ENCODE data around the gene PRPH2.

- TF ChIP-seq POLR2A (IDR thresholded peaks at IDR 0.05; ENCODE audit: low read depth, low read length) (no peak), CTCF (IDR thresholded peaks at IDR 0.05; ENCODE audit: extremely low read depth in 1 of 2, insufficient read depth in 1 of 2, low read depth in 1 of 2, low read length in 2 of 2) (no peak), EZH2 (IDR thresholded peaks at IDR 0.05; ENCODE audit: borderline replicate concordance, low read depth, low read length, severe bottlenecking) (no peak), POLR2AphosphoS5 (IDR thresholded peaks at IDR 0.05; ENCODE audit: insufficient read depth, low read depth, low read length) (no peak), FOS (IDR thresholded peaks at IDR 0.05; ENCODE audit: borderline replicate concordance, insufficient read depth, low read length) (no peak), MAX (IDR thresholded peaks at IDR 0.05; ENCODE audit: insufficient read depth, insufficient read length) (no peak)
Measured at GRCh38 chr6:42722497-42722896, at the start of gene PRPH2.

All from endothelial cell of umbilical vein (primary cell).